ELF-1 (cell line): ENCODE measurements around the gene SEPTIN2.
"Not testable (repeated sequence)": the region's sequence is repeated elsewhere in the genome, so short reads cannot be mapped to it uniquely, and the experiment has no call there.

ENCODE experiments used
- DNase-seq: peaks from one replicate; pipeline ENCODE4 v3.0.0-alpha.2; 2016; ENCODE audit warnings: low read depth, low spot score

SEPTIN2 gene

GRCh38 chr2:241313543-241314095, 2.1 kb upstream of the SEPTIN2 start:
- DNase-seq: no peak

- DNase-seq: no peak
Measured at GRCh38 chr2:241314226-241315092, 1.3 kb upstream of the SEPTIN2 start.

- DNase-seq: peak; percentile 99
Measured at GRCh38 chr2:241315093-241315878, 439 bp upstream of the SEPTIN2 start, which contains the start of gene HDLBP. HDLBP (minus strand) TSS chr2:241315672; CDS start chr2:241266869, 48,803 bp downstream.

DNA sequence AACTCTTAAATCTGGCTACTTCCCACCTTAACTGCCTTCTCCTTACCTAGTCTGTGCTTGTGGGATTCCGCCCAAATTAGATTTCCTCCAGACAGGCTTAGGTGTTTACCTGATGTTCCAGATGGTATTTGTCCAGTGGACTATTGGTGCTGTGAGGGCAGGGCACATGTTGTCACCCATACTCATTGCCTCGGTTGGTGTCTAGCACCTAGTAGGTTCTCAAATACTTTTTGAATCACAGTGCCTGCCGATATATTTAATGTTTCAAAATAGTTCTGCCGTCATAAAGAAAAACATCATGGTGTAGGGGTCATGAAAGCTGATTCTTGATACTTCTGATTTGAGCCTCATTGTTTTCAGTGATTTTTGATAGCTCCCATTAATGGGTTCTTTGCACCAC, 1.1 kb downstream of the SEPTIN2 start:
- no peak for DNase-seq

DNA sequence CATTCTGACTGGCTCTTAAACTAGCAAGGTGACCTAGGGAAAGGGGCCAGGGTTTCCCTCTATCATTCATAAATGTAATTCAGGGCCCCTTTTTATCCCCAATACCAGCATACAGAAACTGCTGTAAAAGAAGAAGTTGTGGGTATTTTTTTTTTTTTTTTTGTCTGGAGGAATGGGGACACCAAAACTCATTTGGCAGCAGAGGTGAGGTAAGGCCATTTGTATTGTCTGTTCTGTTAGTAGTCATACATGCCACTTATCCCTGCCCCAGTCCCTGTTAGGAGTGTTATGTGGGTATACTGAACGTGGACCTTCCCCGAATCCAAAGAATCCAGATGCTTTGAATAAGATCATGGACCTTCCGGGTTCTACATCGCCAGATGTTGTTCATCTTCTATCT, 1.7 kb downstream of the SEPTIN2 start:
- DNase-seq: no peak

- not testable (repeated sequence) for DNase-seq
Measured at GRCh38 chr2:241318830-241319229, 3.1 kb downstream of the SEPTIN2 start.

GRCh38 chr2:241320394-241320793, 4.7 kb downstream of the SEPTIN2 start:
- DNase-seq: no peak

GRCh38 chr2:241321033-241321432, 5.3 kb downstream of the SEPTIN2 start:
- no peak for DNase-seq

- no peak for DNase-seq
Measured at GRCh38 chr2:241321886-241322285, 6.2 kb downstream of the SEPTIN2 start.

DNA sequence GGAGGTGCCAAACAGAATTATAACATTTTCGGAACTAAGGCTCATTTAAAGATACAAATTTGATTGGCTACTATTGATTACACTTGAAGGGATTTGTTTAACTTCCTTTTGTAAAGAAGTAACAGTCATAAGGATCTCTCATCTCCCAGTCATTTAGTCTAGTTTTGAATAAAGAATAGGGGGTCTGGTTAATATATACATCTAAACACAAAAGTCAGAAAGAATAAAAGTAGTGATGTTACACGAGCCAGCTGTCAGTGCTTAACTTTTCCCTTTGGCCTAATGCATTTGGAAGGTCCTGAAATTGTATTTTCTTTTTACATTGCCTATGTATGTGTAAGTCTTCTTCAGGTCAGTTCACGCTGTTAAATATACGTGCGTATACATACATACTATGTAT, 8.1 kb downstream of the SEPTIN2 start:
- no peak for DNase-seq

GRCh38 chr2:241324775-241325174, 9.1 kb downstream of the SEPTIN2 start:
- no peak for DNase-seq

- DNase-seq: no peak
Measured at GRCh38 chr2:241325257-241325656, 9.5 kb downstream of the SEPTIN2 start.

GRCh38 chr2:241329669-241330615, 14.2 kb downstream of the SEPTIN2 start:
- no peak for DNase-seq

DNA sequence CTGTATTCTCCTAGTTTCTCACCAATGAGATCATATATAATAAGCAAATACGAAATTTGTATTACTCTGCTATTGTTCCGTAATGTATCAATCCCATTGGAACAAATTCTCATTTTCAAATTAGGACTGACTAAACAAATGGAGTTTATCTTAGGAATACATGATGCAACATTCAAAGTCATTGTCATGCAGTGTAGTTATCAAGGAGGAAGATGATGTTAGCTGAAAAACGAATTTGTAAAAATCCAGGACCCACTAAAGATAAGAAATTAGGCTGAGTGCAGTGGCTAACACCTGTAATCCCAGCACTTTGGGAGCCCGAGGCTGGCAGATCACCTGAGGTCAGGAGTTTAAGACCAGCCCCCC, 14.9 kb downstream of the SEPTIN2 start:
- DNase-seq: no peak

DNA sequence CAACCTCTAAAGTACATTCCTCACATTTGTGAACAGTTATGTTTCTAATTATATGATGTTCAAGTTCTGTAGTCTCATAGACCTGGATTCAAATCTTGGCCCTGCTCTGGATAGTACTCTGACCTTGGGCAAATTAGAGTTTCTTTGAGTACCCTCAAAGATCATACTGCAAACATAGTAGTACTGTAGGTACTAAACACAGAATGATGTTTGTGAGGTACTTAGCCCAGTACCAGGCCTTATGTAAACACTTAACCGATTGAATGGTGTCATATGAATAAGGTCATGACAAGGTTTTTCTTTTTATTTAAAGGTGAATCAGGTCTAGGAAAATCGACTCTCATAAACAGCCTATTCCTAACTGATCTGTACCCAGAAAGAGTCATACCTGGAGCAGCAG, 19.1 kb downstream of the SEPTIN2 start:
- DNase-seq: no peak

DNA sequence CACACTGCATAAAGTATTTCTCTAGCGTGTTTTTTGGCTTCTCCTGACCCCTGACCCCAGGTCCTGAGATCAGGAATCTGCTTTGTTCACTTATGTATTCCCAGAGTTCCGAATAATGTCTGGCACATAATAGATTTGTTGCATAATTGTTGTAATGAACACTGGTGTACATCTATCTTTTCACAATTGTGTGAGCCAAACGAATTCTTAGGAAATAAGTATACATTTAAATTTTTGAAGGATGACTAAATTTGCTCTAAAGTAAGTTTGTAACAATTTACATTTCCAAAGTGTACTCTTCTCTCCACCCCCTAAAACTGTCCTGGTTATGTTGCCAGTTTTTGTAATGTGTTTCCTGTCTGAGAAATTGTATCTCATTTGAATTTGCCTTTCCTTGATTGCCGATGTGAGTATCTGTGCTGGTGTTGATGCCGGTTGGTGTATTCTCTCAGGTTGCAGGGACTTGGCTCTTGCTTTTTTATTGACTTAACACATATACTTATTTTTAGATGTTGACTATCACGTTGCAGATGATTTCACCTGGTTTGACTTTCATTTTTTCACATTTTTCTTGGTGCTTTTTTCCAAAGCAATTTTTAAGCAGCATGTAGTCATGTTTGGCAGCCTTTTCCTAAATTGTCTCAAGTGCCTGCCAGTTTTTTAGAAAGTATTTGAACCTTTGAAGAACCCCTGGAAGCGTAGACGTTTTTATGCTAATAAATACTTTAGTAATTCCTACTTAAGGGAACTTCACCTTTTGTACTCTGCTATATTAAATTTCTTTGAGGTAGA, 24.3 kb downstream of the SEPTIN2 start:
- DNase-seq: no peak

- DNase-seq: no peak
Measured at GRCh38 chr2:241340631-241341163, 25.0 kb downstream of the SEPTIN2 start.

GRCh38 chr2:241344925-241345651, 29.4 kb downstream of the SEPTIN2 start:
- no peak for DNase-seq

GRCh38 chr2:241349941-241350340, 34.2 kb downstream of the SEPTIN2 start:
- no peak for DNase-seq

DNA sequence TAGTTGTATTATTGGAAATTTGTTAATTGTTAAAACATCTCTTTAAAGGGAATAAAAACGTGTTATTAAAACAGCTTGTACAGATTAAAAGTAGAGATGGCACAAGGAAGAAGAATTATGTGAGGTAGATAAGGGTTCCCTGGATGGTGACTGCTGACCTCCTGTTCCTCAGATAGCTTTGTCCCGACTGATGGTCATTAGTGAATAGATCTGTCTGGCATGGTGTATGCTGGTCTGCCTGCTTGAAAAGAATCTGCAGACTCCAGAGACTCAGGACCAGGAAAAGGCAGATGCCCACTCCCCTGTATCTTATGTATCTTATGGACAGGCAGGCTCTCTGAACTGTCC, 34.8 kb downstream of the SEPTIN2 start:
- no peak for DNase-seq
